Esophagus squamous epithelium (tissue), 5 donors: ENCODE data around the gene ITGB2. TPM values are rescaled to one million over a fixed set of nuclear protein-coding genes. Genes with fewer than 3 reads are reported as not detected.

ENCODE experiments used
- DNase-seq: peaks from one replicate; lab custom pipeline; 2025; lab: John Stamatoyannopoulos, UW
- H3K27ac ChIP-seq, 4 donors: fragments of 200-600 bp; sonication (generic); one replicate each; pipeline ENCODE4 v1.5.1; 2016 to 2019; ENCODE audit warnings: mild to moderate bottlenecking in 1 of 4
- H3K27me3 ChIP-seq, 4 donors: fragments of 200-600 bp; sonication (generic); 1 replicate in 3 of 4; 2 replicates in 1 of 4; pipeline versions ENCODE4 v1.5.1 to v1.6.0; 2017 to 2021; ENCODE audit warnings: antibody characterized with exemption in 1 of 4
- H3K36me3 ChIP-seq, 3 donors: fragments of 200-600 bp; sonication (generic); one replicate each; pipeline ENCODE4 v1.5.1; 2016 to 2019
- H3K4me1 ChIP-seq, 3 donors: fragments of 200-600 bp; sonication (generic); one replicate each; pipeline ENCODE4 v1.5.1; 2017 to 2019
- H3K4me3 ChIP-seq, 4 donors: fragments of 200-600 bp; sonication (generic); 1 replicate in 3 of 4; 2 replicates in 1 of 4; pipeline ENCODE4 v1.5.1; 2016 to 2019; ENCODE audit warnings: mild to moderate bottlenecking in 2 of 4, moderate library complexity in 1 of 4
- H3K9me3 ChIP-seq, 3 donors: fragments of 200-600 bp; sonication (generic); one replicate each; pipeline ENCODE4 v1.5.1; 2016 to 2019
- CTCF ChIP-seq, 6 experiments: fragments of 450-650 bp in 4 of 6; fragments of 200-600 bp in 2 of 6; sonication (generic) in 2 of 6; IDR thresholded peaks; one replicate each; pipeline ENCODE4 v1.5.1; 2016 to 2019; ENCODE audit warnings: antibody characterized with exemption in 6 of 6, mild to moderate bottlenecking in 4 of 6, moderate library complexity in 4 of 6
- POLR2A ChIP-seq, 4 donors: fragments of 450-650 bp; IDR thresholded peaks; one replicate each; pipeline ENCODE4 v1.6.1; 2017; ENCODE audit warnings: antibody characterized with exemption in 4 of 4, mild to moderate bottlenecking in 4 of 4, moderate library complexity in 3 of 4
- WGBS, 2 donors: methylation state at CpG; one replicate each; pipeline ENCODE4 v1.1.5; 2018; 5-methylcytosine and 5-hydroxymethylcytosine counted together
- intact Hi-C: fragments of 100-400 bp; cut with DNase I; formaldehyde crosslinking; loops from one replicate; pipeline ENCODE4 v1.15.0; 2022
- total RNA-seq, 4 donors: library from RNA; depleted of rRNA; stranded (reverse); fragments of >200 nt; gene quantifications; one replicate each; pipeline ENCODE4 v1.1.0, GENCODE V29; 2016
- donor health status: DM: yes; HTN: yes; CAD: no.

The ITGB2 gene
- total RNA-seq, 4 donors from 2014 or later: 6.6 to 47.1 (median 18.5) TPM

- intact Hi-C loops: loop anchor here (5.0 kb wide), 1 partner anchor 72 kb away; the partner anchor contains the start of gene UBE2G2
- H3K4me1 ChIP-seq: peaks cover 32 to 76% (median 35%) of the 10 kb centered on the region in 3 donors
- DNase-seq: no peak
- H3K36me3 ChIP-seq: no peaks in the 10 kb centered on the region
- H3K27me3 ChIP-seq: no peaks in the 10 kb centered on the region
- WGBS, 2 donors: 0 to 6% methylated on average over 3 to 20 of the region's 20 CpGs
- peak overlapping the region; percentile 87 to 96 (median 92) for H3K4me3 ChIP-seq
- no peaks in the 10 kb centered on the region for H3K9me3 ChIP-seq
- peak overlapping the region; percentile 95 to 97 (median 96) for H3K27ac ChIP-seq
- no peak for TF ChIP-seq POLR2A (IDR thresholded peaks at IDR 0.05)
- peak in 1 of 6 experiments; percentile 7 for TF ChIP-seq CTCF (IDR thresholded peaks at IDR 0.05)
These were observed 46.5 kb downstream of the ITGB2 start for GRCh38 chr21:44874240-44874496.

GRCh38 chr21:44873356-44874239 is 47.1 kb downstream of the ITGB2 start, which contains the start of gene PTTG1IP:
PTTG1IP (minus strand) TSS chr21:44873690; CDS start chr21:44873616, 74 bp downstream.
- H3K4me1 ChIP-seq: peaks cover 32 to 76% (median 39%) of the 10 kb centered on the region in 3 donors
- peak within 1 kb of the TSS; percentile 95 to 97 (median 96) for H3K27ac ChIP-seq
- peak; percentile 84 for DNase-seq
- H3K4me3 ChIP-seq: peak within 1 kb of the TSS; percentile 87 to 96 (median 92)
- no peaks in the 10 kb centered on the region for H3K27me3 ChIP-seq
- TF ChIP-seq POLR2A (IDR thresholded peaks at IDR 0.05) (peak in 3 of 4 donors; percentile 42 to 83 (median 65)), CTCF (IDR thresholded peaks at IDR 0.05) (peak in 2 of 6 experiments; percentile 9 to 33)
- no peaks in the 10 kb centered on the region for H3K9me3 ChIP-seq
- H3K36me3 ChIP-seq: no peaks in the 10 kb centered on the region
- 0% methylated on average over 10 of the region's 123 CpGs for WGBS, 2 donors
- intact Hi-C loops: loop anchor here (5.0 kb wide), 1 partner anchor 71 kb away; the partner anchor contains the start of gene UBE2G2

- DNase-seq: no peak
- 0 to 8% methylated on average over 2 to 12 of the region's 65 CpGs for WGBS, 2 donors
- intact Hi-C loops: loop anchor here (5.0 kb wide), 1 partner anchor 71 kb away; the partner anchor contains the start of gene UBE2G2
- Histone ChIP-seq H3K9me3 (no peaks in the 10 kb centered on the region), H3K27ac (peak overlapping the region; percentile 95 to 97 (median 96)), H3K4me1 (peaks cover 32 to 82% (median 47%) of the 10 kb centered on the region in 3 donors), H3K27me3 (no peaks in the 10 kb centered on the region), H3K4me3 (peak overlapping the region; percentile 87 to 96 (median 92)), H3K36me3 (no peaks in the 10 kb centered on the region)
- TF ChIP-seq CTCF (IDR thresholded peaks at IDR 0.05) (no peak), POLR2A (IDR thresholded peaks at IDR 0.05) (no peak)
These were observed 47.9 kb downstream of the ITGB2 start for GRCh38 chr21:44872649-44873355.

- peak overlapping the region; percentile 87 to 96 (median 92) for H3K4me3 ChIP-seq
These were observed 48.4 kb downstream of the ITGB2 start for GRCh38 chr21:44872323-44872648.

More at GRCh38 chr21:44872323-44872648, 48.4 kb downstream of the ITGB2 start:
- Histone ChIP-seq H3K36me3 (no peaks in the 10 kb centered on the region), H3K27me3 (no peaks in the 10 kb centered on the region), H3K27ac (peak overlapping the region; percentile 95 to 97 (median 96)), H3K4me1 (peaks cover 32 to 87% (median 48%) of the 10 kb centered on the region in 3 donors), H3K9me3 (no peaks in the 10 kb centered on the region)
- intact Hi-C loops: loop anchor here (5.0 kb wide), 1 partner anchor 70 kb away; the partner anchor contains the start of gene UBE2G2
- DNase-seq: no peak
- 10 to 11% methylated on average over 3 of the region's 3 CpGs for WGBS, 2 donors
- peak in 2 of 6 experiments; percentile 7 to 31 for TF ChIP-seq CTCF (IDR thresholded peaks at IDR 0.05)
- no peak for TF ChIP-seq POLR2A (IDR thresholded peaks at IDR 0.05)
